AG08396 (cell line): ENCODE data around the gene RYR1.
"Not testable (repeated sequence)": the region's sequence is repeated elsewhere in the genome, so short reads cannot be mapped to it uniquely, and the experiment has no call there.

Experiments
- DNase-seq: peaks from one replicate; pipeline ENCODE4 v3.0.0; 2012; ENCODE audit warnings: low spot score, mixed read lengths

The RYR1 gene

DNA sequence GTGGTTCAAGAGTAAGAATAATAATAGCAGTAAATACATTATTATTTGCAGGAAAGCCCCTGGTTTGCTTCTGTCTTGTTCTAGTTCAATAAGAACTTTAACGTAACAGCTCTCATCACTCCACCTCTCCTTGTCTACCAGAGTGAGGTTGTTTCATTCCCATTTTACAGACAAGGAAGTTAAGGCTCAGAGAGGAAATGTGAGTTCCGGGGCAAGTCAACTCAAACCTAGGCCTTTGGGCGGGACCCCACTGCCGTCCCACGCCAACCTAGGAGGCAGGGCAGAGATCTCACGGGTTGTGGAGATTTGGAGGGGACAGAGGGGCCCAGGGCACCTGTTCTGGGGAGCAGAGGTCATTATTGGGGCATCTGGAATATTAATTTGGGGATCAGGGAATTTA, 182.8 kb downstream of the RYR1 start:
- DNase-seq, result no peak

DNA sequence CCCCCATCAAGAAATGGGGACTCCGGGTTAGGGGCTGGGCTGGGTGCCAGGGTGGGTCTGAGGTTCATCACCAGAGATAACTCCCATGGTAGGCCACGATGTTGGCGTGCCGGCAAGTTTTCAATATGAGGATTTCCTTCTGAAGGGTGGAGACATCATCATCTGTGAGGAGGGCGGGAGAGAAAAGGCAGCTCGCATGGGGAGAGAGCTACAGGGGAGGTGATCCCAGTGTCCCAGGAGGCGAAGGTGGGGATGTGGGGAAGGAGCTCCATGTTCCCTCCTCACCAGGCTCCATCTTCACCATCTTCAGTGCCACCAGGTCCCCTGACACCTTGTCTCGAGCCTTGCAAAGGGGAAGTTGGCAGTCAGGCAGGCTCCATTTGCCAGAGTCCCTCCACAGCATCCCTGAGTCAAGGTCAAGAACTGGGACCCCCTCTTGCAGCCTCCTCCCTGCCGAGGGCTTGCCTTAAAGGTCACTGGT, 183.8 kb downstream of the RYR1 start:
- no peak for DNase-seq

DNA sequence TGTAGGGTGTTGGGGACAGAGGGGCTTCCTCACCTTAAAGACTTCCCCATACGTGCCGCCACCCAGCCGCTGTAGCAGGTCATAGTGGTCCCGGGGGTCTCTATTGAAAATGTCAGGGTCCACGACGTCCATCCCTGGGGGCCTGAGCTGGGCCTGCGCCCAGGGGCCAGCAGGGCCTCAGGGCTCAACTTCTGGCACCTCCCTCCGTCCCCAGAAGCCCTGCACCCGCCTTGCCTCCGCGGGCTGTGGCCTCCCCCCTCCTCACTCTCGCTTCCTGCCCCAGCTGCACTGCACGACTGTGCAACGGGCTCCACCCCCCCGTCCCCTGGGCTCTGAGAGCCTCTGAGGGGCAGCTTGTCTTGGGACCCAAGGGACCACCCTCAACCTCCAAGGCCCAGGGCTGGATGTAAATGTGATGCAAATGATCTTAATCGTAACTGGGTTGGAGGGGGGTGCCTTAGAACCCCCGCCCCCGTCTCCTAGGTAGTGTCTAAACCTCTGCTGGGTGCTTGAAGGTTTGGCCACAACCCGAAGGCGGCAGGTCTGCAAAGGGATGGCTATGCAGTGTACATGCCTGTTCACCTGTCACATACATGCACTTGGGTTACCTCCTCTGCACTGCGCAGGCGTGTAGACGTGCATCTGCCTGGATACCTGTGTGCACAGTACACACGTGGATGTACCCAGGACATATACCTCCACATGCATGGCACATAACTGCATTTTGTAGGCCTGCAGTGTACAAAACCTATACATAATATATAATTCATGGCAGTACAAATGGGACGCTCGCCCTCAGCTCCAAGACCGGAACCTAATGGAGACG, 184.5 kb downstream of the RYR1 start, which contains the start of gene MAP4K1:
Gene MAP4K1 (minus strand): TSS at position 190 of the 826 bp plus-strand sequence. CDS start 58 bp downstream, at position 132.
- no peak for DNase-seq

DNA sequence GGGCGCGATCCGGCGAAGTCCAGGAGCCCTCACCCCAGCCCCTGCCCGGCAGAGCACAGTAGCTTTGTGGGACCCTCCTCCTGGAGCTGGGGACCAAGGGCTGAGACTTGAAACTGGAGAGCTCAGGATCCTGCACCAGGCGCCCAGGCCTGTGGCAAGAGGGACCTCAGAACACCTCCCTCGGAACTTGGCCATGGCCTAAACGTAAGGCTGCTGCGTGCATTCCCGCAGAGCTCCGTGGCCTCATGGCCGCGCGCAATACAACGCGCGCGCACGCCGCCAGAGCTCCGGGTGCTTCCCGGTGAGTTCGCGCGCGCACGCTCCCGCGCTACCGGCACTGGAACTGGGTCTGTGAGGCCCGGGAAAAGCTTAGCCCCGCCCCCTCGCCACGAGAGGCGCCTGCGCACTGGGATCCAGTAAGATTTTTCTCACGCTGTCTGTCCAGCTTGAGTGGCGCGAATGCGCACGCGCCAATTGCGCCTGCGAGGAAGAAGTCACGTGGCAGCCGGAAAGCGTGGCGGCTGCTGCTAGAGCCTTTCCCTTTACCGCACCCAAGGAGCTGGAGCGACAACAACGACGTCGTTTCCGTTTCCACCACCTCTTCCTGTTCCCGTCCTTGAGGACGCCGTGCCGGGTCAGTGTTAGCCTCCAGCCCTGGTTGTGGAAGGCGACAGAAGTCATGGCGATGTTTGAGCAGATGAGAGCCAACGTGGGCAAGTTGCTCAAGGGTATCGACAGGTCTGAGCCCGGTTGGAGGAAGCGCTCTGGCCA, 185.3 kb downstream of the RYR1 start, which contains the start of gene EIF3K:
Gene EIF3K (plus strand): TSS at position 599 of the 771 bp plus-strand sequence. CDS start 81 bp downstream, at position 680.
- DNase-seq, result peak; percentile 99

DNA sequence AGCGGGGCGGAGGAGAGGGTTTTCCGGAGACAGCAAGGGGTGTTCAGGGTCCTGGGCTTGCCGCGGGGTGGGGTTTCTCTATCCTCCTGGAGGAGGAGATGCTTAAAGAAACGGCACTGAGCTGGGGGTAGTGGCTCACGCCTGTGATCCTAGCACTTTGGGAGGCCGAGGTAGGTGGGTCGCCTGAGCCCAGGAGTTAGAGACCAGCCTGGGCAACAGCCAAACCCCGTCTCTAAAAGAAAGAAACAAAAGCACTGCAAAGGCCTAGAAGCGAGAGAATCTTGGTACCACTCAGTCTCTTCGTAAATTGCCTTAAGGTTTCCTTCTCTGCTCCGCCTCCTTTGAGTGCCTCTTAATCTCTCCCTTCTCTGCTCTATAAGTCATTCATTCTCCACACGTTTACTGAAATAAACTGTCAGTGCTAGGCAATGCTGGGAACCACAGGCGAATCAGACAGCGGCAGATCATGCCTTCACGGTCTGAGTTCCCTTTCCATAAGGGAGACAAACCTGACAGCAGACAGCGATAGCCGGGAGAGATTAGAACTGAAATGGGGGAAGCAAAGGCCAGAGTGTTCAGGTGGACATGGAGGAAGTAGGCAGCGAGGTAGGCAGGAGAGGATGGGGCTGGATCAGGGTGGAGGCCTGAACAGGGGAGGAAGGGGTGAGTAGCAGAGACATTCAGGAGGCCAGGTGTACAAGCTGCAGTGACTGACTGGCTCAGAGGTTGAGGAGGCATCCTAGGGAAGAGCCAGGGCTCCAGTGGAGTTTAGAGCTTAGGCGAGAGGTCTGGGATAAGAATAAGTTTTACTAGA, 186.1 kb downstream of the RYR1 start:
- no peak for DNase-seq

DNA sequence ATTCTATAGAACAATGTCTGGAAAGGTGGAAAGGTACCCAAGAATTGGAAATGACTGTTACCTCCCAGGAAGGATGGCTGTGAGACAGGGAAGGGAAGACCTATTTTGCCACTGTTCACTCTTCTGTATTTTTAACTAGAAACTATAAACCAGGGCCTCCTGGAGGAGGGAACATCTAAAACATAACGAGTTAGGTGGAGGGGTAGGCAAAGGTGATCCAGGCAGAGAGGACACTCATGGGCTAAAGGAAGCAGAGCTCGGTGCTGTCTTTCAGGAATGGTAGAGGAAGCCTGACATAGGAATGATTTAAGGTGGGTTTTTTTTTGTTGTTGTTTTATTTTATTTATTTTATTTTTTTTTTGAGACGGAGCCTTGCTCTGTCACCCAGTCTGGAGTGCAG, 191.3 kb downstream of the RYR1 start:
- no peak for DNase-seq

DNA sequence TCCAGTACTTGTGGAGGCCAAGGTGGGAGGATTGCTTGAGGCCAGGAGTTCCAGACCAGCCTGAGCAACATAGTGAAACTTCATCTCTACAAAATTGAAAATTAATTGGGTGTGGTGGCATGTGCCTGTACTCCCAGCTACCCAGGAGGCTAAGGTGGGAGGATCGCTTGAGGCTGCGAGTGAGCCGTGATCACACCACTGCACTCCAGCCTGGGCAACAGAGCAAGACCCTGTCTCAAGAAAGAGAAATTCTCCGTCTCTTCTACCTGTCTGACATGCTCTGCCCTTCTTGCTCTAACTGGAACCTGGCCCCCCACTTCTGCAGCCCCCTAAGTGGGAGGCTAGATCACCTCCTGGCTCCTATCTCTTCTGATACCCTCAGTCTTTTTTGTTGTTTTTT, 192.9 kb downstream of the RYR1 start:
- no peak for DNase-seq

DNA sequence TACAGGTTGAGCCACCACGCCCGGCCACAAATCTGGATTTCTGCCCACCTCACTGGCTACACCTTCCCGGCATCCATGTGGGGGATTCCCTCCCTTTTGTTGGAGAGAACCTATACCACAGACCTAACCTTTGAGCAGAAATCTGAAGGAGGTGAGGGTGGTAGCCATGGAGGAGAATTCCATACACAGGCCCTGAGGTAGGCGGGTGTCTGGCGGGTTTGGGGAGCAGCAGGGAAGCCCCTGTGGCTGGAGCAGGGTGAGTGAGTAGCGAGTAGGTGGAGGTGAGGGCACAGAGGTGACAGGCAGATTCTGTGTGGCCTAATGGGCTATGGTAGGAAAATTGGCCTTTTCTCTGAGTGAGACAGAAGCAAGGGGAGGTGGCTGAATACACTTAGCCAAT, 196.1 kb downstream of the RYR1 start:
- DNase-seq, result no peak

DNA sequence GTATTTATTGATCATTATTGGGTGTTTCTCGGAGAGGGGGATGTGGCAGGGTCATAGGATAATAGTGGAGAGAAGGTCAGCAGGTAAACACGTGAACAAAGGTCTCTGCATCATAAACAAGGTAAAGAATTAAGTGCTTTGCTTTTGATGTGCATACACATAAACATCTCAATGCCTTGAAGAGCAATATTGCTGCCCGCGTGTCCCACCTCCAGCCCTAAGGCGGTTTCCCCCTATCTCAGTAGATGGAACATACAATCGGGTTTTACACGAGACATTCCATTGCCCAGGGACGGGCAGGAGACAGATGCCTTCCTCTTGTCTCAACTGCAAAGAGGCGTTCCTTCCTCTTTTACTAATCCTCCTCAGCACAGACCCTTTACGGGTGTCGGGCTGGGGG, 197.8 kb downstream of the RYR1 start:
- not testable (repeated sequence) for DNase-seq

DNA sequence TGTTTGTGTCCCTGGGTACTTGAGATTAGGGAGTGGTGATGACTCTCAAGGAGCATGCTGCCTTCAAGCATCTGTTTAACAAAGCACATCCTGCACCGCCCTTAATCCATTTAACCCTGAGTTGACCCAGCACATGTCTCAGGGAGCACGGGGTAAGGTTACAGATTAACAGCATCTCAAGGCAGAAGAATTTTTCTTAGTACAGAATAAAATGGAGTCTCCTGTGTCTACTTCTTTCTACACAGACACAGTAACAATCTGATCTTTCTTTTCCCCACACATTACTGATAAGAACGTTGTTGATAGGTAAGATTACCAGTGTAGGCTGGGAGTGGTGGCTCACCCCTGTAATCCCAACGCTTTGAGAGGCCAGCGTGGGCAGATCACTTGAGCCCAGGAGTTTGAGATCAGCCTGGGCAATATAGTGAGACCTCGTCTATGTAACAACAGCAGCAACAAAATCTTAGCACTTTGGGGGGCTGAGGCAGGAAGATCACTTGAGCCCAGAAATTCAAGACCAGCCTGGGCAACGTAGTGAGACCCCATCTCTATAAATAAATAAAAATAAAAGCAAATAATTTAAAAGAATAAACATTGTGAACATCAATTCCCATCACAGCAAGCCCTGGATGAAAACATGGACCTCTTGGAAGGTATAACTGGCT, 198.5 kb downstream of the RYR1 start:
- not testable (repeated sequence) for DNase-seq

DNA sequence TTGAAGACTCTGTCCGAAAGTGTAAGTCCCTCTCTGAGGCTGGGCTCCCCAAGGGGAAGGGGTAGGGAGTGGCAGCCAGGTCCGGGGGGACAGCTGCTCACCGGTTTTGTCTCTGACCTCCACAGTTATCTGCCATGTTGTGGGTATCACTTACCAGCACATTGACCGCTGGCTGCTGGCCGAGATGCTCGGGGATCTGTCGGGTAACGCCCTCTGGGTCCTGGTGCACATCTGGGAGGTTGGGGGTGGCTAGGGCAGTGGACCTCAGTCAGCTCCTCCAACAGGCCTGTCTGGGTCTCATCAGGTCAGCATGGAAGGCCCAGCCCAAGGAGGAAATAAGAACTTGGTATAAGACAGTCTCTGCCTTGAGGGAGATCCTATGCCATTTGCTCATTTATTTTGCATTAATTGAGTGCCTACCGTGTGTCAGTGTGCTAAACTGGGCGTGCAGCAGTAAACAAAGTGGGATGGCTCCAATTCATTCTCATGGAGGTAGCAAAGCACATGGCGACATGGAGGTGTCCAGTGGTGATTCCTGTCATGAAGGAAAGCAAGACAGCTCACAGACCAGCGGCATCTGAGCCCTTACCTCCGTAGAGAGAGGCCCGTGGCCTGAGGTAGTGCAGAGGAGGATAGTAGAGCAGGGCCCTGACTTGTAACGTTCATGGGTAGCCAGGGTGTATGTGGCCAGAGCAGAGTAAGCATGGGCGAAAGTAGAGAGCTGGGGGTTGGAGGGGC, 199.2 kb downstream of the RYR1 start:
- DNase-seq, result no peak

DNA sequence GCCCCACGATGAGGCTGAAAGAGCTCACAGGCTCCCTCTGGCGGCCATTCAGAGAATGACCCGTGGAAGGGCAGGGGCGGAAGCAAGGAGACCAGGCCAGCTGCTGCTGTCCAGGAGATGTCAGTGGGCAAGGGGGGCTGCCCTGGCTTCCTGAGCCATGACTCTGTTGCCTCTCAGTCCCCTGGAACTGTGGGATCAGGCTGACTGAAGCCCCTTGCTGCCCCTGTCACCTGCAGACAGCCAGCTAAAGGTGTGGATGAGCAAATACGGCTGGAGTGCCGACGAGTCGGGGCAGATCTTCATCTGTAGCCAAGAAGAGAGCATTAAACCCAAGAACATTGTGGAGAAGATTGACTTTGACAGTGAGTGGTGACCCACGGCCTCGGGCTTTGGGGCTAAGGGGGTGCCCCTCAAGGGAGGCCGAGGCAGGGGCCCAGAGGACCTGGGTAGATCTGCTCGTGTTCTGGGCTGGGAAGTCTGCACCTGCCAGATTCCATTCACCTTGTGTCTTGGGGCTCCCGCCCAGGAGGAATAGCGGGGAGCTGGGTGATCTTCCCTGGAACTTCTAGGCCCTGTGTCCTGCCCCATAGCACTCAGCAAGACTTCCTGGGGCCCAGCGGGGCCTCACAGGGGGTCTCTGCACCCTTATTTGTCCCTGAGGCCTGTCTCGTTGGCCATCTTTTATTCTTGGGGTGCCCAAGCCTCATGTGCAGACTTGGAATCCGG, 201.4 kb downstream of the RYR1 start:
- DNase-seq, result peak; percentile 78

DNA sequence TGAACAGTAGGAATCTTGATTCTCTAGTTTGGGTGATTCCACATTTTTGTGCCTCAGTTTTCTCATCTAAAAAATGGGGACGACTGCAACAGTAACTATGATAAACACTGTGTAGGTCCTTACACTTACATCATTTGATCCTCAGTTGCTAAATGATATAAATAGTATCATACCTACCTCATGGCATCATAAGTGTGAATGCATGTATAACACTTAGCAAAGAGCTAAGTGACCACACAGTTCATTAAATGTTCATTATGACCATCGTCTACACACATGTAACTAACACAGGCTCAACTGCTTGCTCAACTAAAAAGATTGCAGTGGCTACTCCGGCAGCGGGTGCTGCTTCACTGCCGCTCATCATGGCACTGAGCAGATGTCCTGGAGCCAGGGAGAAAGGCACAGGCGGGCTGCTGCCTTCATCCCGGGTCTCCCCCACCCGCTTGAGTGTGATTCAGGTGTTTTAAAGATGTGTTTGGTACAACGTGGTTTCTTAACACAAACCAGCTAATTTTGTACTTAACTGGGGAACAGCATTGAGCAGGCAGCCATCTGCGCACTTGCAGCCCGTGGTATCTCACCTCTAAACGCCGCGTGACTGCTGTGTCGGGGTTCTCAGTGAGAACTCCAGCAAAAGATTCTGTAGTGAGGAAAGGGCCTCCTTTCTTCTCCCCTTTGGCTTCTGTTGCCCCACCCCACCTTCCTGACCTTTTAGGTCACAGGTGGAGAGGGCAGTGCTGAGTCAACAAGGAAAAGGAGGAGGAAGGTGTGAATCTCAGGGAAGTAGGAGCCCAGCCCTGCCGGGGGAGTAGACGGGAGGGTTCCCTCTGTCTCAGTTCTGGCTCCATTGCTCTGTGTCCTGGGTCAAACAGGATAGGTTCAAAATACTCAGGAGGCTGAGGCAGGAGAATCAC, 202.2 kb downstream of the RYR1 start:
- no peak for DNase-seq
